ENCODE results near the gene ISG15.
A peak's percentile ranks its signal among the peaks of the same experiment; 100 is the strongest.
"Not testable (repeated sequence)": the region's sequence is repeated elsewhere in the genome, so short reads cannot be mapped to it uniquely, and the experiment has no call there.

ISG15 gene

GRCh38 chr1:994546-994945 is 18.8 kb upstream of the ISG15 start:
- not testable (repeated sequence) for DNase-seq (ENCODE audit: low read depth in 2 of 2)

GRCh38 chr1:995665-996633 is 17.3 kb upstream of the ISG15 start:
- DNase-seq (ENCODE audit: low read depth in 2 of 2), result no peak

- DNase-seq (ENCODE audit: low read depth in 2 of 2), result no peak
Measured at GRCh38 chr1:996851-997712, 16.2 kb upstream of the ISG15 start.

DNA sequence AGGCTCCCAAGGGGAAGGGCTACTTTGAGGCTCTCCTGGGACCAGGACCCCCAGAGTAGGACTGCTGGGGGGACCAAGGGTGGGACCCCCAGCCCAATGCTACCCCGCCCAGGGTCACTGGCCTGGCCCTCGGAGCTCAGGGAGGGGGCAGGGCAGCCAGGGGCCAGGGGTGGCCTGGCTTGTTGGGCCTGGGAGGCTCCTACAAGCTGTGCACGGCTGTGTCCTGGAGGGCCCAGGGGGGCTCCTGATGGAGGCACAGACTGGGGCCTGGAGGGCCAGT is 15.6 kb upstream of the ISG15 start:
- no peak for DNase-seq (ENCODE audit: low read depth in 2 of 2)

- DNase-seq (ENCODE audit: low read depth in 2 of 2), result no peak
Measured at GRCh38 chr1:997993-998744, 15.1 kb upstream of the ISG15 start.

DNA sequence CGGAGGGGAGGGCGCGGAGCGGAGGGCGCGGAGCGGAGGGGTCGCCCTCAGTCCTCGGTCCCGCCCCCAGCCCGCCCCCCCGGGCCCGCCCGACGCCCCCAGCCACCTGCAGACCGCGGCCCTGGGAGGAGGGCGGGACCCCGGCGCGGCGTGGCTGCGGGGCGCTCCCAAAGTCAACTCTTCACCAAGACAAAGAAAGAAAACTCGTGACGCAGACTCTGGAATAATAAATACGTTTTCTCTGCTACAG is 14.6 kb upstream of the ISG15 start:
- no peak for DNase-seq (ENCODE audit: low read depth in 2 of 2)

DNA sequence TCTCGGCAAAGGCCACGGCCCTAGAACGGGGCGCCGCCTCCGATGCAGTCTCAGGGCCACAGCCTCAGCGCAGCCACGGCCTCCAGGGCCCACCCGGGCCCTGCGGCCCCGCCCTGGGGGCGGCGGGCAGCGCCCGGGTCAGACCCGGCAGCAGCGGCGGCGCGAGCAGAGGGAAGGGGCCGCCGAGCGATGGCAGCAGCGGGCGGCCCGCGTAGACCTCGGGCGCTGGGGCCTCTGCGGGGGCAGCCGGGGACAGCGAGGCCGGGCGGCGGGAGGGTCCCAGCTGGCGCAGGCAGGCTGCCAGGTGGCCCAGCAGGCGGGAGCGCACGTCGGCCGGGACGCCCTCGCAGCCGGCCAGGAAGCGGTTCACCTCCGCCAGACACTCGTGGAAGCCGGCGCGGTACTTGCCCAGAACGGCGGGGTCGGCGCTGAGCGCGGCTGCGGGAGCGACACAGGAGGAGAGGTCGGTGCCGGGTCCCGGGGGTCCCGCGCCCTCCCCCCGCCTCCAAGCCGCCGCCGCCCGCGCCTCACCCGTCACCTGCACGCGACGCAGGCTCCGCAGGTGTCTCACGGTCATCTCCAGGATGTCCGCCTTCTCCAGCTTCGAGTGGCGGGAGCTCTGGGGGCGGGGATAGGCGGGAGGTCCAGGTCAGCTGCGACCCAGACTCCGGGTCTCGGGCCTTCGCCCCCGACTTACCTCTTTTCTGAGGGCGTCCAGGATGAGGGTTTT is 14.1 kb upstream of the ISG15 start:
- DNase-seq (ENCODE audit: low read depth in 2 of 2), result no peak

DNA sequence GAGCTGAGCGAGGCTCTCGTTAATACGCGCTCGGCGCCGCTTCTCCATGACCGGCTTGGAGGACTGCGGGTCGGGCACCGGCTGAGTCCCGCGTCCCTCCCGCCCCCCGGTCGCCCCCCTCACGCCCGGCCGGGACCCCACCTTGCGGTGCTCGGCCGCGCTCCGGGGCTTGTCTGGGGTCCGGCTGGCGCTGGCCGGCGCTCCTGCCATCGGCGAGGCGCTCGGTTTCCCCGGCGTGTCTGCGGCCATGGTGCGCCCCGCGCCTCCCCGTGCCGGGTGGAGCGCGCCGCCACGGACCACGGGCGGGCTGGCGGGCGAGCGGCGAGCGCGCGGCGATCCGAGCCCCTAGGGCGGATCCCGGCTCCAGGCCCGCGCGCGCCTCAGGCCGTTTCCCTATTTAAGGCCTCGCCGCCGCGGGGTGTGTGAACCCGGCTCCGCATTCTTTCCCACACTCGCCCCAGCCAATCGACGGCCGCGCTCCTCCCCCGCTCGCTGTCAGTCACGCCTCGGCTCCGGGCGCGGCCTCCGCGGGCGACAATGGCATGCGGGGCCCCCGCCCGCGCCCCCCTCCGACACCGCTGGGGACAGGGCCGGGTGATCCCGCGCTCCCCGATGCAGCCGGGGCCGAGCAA is 13.5 kb upstream of the ISG15 start, which contains the start of gene HES4:
Gene HES4, minus strand, starts transcription at position 373 of the 632 bp plus-strand sequence. Its CDS starts 124 bp downstream, at position 249.
- DNase-seq (ENCODE audit: low read depth in 2 of 2), result peak in 1 of 2 donors; percentile 68

- DNase-seq (ENCODE audit: low read depth in 2 of 2), result peak; percentile 43 to 63
Measured at GRCh38 chr1:1000357-1001056, 12.8 kb upstream of the ISG15 start.

GRCh38 chr1:1001057-1001783 is 12.1 kb upstream of the ISG15 start:
- no peak for DNase-seq (ENCODE audit: low read depth in 2 of 2)

GRCh38 chr1:1003618-1004419 is 9.5 kb upstream of the ISG15 start:
- no peak for DNase-seq (ENCODE audit: low read depth in 2 of 2)

GRCh38 chr1:1004420-1004779 is 8.9 kb upstream of the ISG15 start:
- no peak for DNase-seq (ENCODE audit: low read depth in 2 of 2)

DNA sequence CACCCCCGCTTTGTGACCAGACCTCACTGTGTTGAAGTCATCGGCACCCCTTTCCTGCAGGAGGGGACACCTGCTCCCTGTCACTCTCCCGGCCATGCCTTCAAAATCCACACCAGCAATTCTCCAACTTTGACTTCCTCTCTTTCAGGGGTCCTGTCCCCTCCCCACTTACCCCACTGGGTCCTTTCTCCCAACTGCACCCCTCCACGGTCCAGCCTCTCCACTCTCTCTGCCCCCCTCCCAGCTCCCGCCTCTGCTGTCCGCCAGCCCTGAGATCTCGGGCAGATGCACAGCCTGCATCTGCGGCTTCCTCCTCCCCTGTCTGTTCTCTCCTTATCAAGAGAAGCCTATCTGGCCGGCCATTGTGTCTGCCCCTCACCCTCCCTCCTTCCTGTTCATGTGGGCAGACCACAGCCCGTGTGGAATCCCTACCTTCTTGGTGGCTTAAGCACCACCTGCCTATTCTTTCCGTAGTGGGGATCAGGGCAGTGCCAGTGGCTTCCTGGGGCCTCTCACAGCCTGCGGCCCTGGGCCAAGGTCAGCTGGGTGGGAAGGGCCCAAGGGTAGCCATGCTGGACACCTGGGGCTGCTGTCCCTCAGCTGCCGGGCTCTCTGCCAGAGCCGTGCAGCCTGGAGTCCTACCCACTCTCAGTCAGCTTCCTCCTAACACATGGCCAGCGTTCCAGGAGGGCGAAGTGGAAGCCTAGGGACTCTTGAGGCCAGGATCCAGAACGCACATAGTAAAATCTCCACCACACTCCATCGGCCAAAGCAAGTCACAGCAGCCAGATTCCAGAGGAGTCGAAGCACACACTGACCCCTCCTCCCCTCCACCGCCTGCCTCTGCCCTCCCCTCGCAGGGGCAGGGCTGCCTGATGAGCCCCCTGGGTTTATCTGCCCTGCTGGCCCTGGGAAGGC is 8.3 kb upstream of the ISG15 start:
- DNase-seq (ENCODE audit: low read depth in 2 of 2), result no peak

DNA sequence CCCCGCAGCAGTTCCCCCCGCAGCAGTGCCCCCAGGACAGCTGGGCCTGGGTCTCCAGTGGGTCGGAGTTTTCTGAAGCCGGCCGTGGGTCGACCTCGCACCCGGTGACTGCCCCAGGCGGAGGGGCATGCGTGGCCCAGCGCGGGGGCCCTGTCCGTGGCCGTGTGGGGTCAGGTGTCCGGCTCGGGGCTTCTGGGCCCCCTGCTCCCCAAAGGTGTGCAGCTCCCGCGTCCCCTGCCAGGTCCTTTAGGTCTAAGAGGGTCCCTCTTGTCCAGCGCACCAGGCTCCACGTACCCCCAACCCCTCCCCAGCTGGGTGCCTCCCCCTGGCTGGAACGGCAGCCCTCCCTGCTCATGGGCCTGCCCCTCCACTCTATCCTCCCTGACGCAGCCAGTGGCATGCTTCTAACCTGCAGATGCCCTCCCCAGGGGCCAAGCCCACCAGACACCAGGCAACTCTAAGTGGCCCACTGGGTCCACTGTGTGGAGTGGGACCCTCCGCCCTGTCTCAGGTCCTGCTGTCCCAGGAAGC is 7.5 kb upstream of the ISG15 start:
- no peak for DNase-seq (ENCODE audit: low read depth in 2 of 2)

DNA sequence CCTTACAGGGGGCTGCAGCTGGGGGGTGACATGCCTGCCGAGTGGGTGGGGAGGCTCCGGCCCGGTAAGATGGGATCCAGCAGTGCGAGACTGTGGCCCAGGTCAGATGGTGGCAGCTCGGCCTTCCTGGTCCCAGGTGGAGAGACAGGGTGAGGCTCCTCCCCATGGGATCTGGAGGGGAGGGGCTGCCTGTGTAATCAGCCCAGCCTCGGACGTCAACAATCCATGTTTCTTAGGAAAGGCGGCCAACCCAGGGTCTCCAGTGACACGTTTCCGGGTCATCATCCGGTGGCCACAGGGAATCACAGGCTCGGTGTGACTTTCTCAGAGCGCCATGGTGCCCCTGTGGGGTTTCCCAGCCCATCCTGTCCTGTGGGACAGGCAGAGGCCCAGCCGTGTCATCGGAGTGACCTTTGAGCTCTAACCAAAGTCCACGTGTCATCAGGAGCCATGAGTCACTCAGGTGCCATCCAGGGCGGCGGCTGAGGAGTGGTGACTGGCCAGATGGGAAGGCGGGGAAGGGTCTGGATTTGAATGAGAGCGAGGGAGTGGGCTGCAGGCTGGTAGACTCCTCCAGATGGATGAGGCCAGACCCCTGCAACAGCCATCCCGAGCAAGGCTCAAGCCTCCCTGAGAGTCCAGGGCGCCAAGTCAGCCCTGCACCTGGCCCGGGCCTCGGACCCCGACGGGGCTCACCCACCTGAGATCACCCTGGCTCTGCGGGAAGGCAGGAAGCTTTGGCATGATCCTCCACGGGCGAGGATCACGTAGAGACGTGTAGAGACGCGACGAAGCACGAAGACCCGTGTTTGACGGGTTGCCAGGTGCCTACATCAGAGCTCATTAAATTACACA is 6.8 kb upstream of the ISG15 start:
- DNase-seq (ENCODE audit: low read depth in 2 of 2), result no peak

GRCh38 chr1:1010131-1010530 is 3.2 kb upstream of the ISG15 start:
- DNase-seq (ENCODE audit: low read depth in 2 of 2), result not testable (repeated sequence)

All from stimulated activated CD8-positive, alpha-beta memory T cell treated with anti-CD3 and anti-CD28 coated beads, Interleukin-7, amount 100 ng/mL, for 4 hours (primary cell).